HEK293 (cell line): ENCODE results near the gene TOM1L2.

Experiments used
- CTCF ChIA-PET: fragments of 350-600 bp; formaldehyde crosslinking; extraction: SDS; loops from one replicate; lab custom pipeline; 2021; ENCODE audit warnings: antibody characterized with exemption; lab: Yijun Ruan, JAX
- POLR2A ChIA-PET: fragments of 300-600 bp; formaldehyde crosslinking; extraction: SDS; loops from one replicate; lab custom pipeline; 2020; ENCODE audit warnings: antibody characterized with exemption, inconsistent platforms; lab: Yijun Ruan, JAX
- H3K27ac ChIP-seq: fragments of 200-500 bp; sonication (Bioruptor generic); 2 replicates; pipeline ENCODE4 v1.5.1; 2014; ENCODE audit warnings: low read depth, low read length, control low read depth, inconsistent platforms; ENCODE audit errors: extremely low read depth
- H3K36me3 ChIP-seq, 2 experiments: fragments of 200-500 bp in 1 of 2; sonication (Bioruptor generic) in 1 of 2; 1 replicate in 1 of 2; 2 replicates in 1 of 2; pipeline ENCODE4 v1.5.1; 2014 to 2017; ENCODE audit warnings: inconsistent platforms in 2 of 2, low read length in 2 of 2; ENCODE audit not compliant: control insufficient read depth in 2 of 2, insufficient read depth in 1 of 2
- H3K4me1 ChIP-seq: fragments of 200-500 bp; sonication (Bioruptor generic); 2 replicates; pipeline ENCODE4 v1.5.1; 2014; ENCODE audit warnings: mild to moderate bottlenecking, low read length, inconsistent platforms; ENCODE audit not compliant: control insufficient read depth, insufficient read depth
- H3K4me3 ChIP-seq: 2 replicates; pipeline ENCODE4 v1.5.1; 2011; ENCODE audit warnings: low read depth, mild to moderate bottlenecking, control low read depth, low read length, moderate library complexity
- H3K9me3 ChIP-seq: fragments of 200-500 bp; sonication (Bioruptor generic); 2 replicates; pipeline ENCODE4 v1.5.1; 2014; ENCODE audit warnings: low read depth, low read length, inconsistent platforms; ENCODE audit not compliant: control insufficient read depth, insufficient read depth
- EGR2 ChIP-seq: fragments of 450-650 bp; formaldehyde crosslinking; IDR thresholded peaks from 2 replicates; pipeline ENCODE4 v1.5.1; 2016; ENCODE audit warnings: low read depth, missing biosample characterization, missing genetic modification characterization
- GFI1B ChIP-seq: fragments of 450-650 bp; formaldehyde crosslinking; IDR thresholded peaks from 2 replicates; pipeline ENCODE4 v1.5.1; 2016; ENCODE audit warnings: missing biosample characterization, missing genetic modification characterization
- GLIS1 ChIP-seq: fragments of 450-650 bp; formaldehyde crosslinking; IDR thresholded peaks from 2 replicates; pipeline ENCODE4 v1.5.1; 2016; ENCODE audit warnings: missing biosample characterization, missing genetic modification characterization
- KLF9 ChIP-seq: fragments of 450-650 bp; formaldehyde crosslinking; IDR thresholded peaks from 2 replicates; pipeline ENCODE4 v1.5.1; 2016; ENCODE audit warnings: missing biosample characterization, missing genetic modification characterization, low read depth
- PRDM1 ChIP-seq: fragments of 450-650 bp; formaldehyde crosslinking; IDR thresholded peaks from 2 replicates; pipeline ENCODE4; 2016; ENCODE audit warnings: missing biosample characterization, missing genetic modification characterization
- RBAK ChIP-seq: fragments of 450-650 bp; formaldehyde crosslinking; IDR thresholded peaks from 2 replicates; pipeline ENCODE4 v1.5.1; 2016; ENCODE audit warnings: missing biosample characterization, missing genetic modification characterization
- SETDB1 ChIP-seq: IDR thresholded peaks from one replicate; pipeline ENCODE4 v1.6.1; 2017; ENCODE audit warnings: mild to moderate bottlenecking, low read length, moderate library complexity, mixed read lengths; ENCODE audit not compliant: insufficient read length
- SP2 ChIP-seq: fragments of 450-650 bp; formaldehyde crosslinking; IDR thresholded peaks from 2 replicates; pipeline ENCODE4 v1.5.1; 2016; ENCODE audit warnings: missing biosample characterization, missing genetic modification characterization
- SP3 ChIP-seq: fragments of 450-650 bp; formaldehyde crosslinking; IDR thresholded peaks from 2 replicates; pipeline ENCODE4 v1.5.1; 2016; ENCODE audit warnings: missing biosample characterization, missing genetic modification characterization
- TCF7L2 ChIP-seq: IDR thresholded peaks from 2 replicates; pipeline ENCODE4 v1.6.1; 2011; ENCODE audit warnings: low read depth, mild to moderate bottlenecking, inconsistent platforms, low read length, moderate library complexity, borderline replicate concordance
- WT1 ChIP-seq: fragments of 450-650 bp; formaldehyde crosslinking; IDR thresholded peaks from 2 replicates; pipeline ENCODE4 v1.5.1; 2016; ENCODE audit warnings: missing biosample characterization, missing genetic modification characterization
- YY1 ChIP-seq: fragments of 450-650 bp; formaldehyde crosslinking; IDR thresholded peaks from 2 replicates; pipeline ENCODE4 v1.5.1; 2018; ENCODE audit warnings: missing biosample characterization, missing genetic modification characterization
- ZBTB21 ChIP-seq: fragments of 450-650 bp; formaldehyde crosslinking; IDR thresholded peaks from 2 replicates; pipeline ENCODE4 v1.5.1; 2017; ENCODE audit warnings: missing biosample characterization, missing genetic modification characterization
- ZBTB6 ChIP-seq: fragments of 450-650 bp; formaldehyde crosslinking; IDR thresholded peaks from 2 replicates; pipeline ENCODE4 v1.5.1; 2017; ENCODE audit warnings: missing biosample characterization, missing genetic modification characterization
- ZFHX2 ChIP-seq: fragments of 450-650 bp; formaldehyde crosslinking; conservative IDR thresholded peaks from 2 replicates; pipeline ENCODE4 v1.5.1; 2016; ENCODE audit warnings: missing biosample characterization, missing genetic modification characterization
- ZIC2 ChIP-seq: fragments of 450-650 bp; formaldehyde crosslinking; IDR thresholded peaks from 2 replicates; pipeline ENCODE4 v1.5.1; 2016; ENCODE audit warnings: missing biosample characterization, missing genetic modification characterization
- ZNF112 ChIP-seq: fragments of 450-650 bp; formaldehyde crosslinking; IDR thresholded peaks from 2 replicates; pipeline ENCODE4 v1.5.0; 2017; ENCODE audit warnings: missing biosample characterization, missing genetic modification characterization
- ZNF140 ChIP-seq: fragments of 450-650 bp; formaldehyde crosslinking; IDR thresholded peaks from 2 replicates; pipeline ENCODE4 v1.5.1; 2016; ENCODE audit warnings: missing biosample characterization, missing genetic modification characterization
- ZNF16 ChIP-seq: fragments of 450-650 bp; formaldehyde crosslinking; IDR thresholded peaks from 2 replicates; pipeline ENCODE4 v1.5.1; 2016; ENCODE audit warnings: low read depth, missing biosample characterization, missing genetic modification characterization
- ZNF18 ChIP-seq: fragments of 450-650 bp; formaldehyde crosslinking; IDR thresholded peaks from 2 replicates; pipeline ENCODE4 v1.5.1; 2016; ENCODE audit warnings: missing biosample characterization, missing genetic modification characterization
- ZNF24 ChIP-seq: fragments of 450-650 bp; formaldehyde crosslinking; IDR thresholded peaks from 2 replicates; pipeline ENCODE4 v1.5.1; 2016; ENCODE audit warnings: missing biosample characterization, missing genetic modification characterization
- ZNF274 ChIP-seq, 2 experiments: fragments of 200-500 bp in 1 of 2; fragments of 450-650 bp in 1 of 2; sonication (Bioruptor generic) in 1 of 2; formaldehyde crosslinking in 1 of 2; IDR thresholded peaks; 2 replicates each; pipeline versions ENCODE4 v1.5.1 to v1.6.1; 2014 to 2016; ENCODE audit warnings: borderline replicate concordance in 1 of 2, inconsistent platforms in 1 of 2, low read length in 1 of 2, missing biosample characterization in 1 of 2, missing genetic modification characterization in 1 of 2
- ZNF311 ChIP-seq: fragments of 450-650 bp; formaldehyde crosslinking; IDR thresholded peaks from 2 replicates; pipeline ENCODE4 v1.5.1; 2017; ENCODE audit warnings: missing biosample characterization, missing genetic modification characterization, borderline replicate concordance
- ZNF37A ChIP-seq: fragments of 450-650 bp; IDR thresholded peaks from 2 replicates; pipeline ENCODE4 v1.5.1; 2018; ENCODE audit warnings: missing biosample characterization, missing genetic modification characterization
- ZNF391 ChIP-seq: fragments of 450-650 bp; formaldehyde crosslinking; IDR thresholded peaks from 2 replicates; pipeline ENCODE4 v1.5.1; 2016; ENCODE audit warnings: low read depth, missing biosample characterization, missing genetic modification characterization, borderline replicate concordance
- ZNF398 ChIP-seq: fragments of 450-650 bp; formaldehyde crosslinking; IDR thresholded peaks from 2 replicates; pipeline ENCODE4 v1.5.1; 2017; ENCODE audit warnings: missing biosample characterization, missing genetic modification characterization
- ZNF404 ChIP-seq: fragments of 450-650 bp; formaldehyde crosslinking; IDR thresholded peaks from 2 replicates; pipeline ENCODE4 v1.5.1; 2017; ENCODE audit warnings: missing biosample characterization, missing genetic modification characterization
- ZNF600 ChIP-seq: fragments of 450-650 bp; formaldehyde crosslinking; IDR thresholded peaks from 2 replicates; pipeline ENCODE4 v1.5.1; 2016; ENCODE audit warnings: missing biosample characterization, missing genetic modification characterization
- ZNF629 ChIP-seq: fragments of 450-650 bp; formaldehyde crosslinking; IDR thresholded peaks from 2 replicates; pipeline ENCODE4 v1.5.1; 2017; ENCODE audit warnings: missing biosample characterization, missing genetic modification characterization
- ZNF776 ChIP-seq: fragments of 450-650 bp; formaldehyde crosslinking; IDR thresholded peaks from 2 replicates; pipeline ENCODE4 v1.5.0; 2017; ENCODE audit warnings: missing biosample characterization, missing genetic modification characterization, borderline replicate concordance
- TF ChIP-seq, protein P1 (sequence below): fragments of 450-650 bp; formaldehyde crosslinking; IDR thresholded peaks from 2 replicates; pipeline ENCODE4 v1.5.1; 2016; ENCODE audit warnings: missing biosample characterization, missing genetic modification characterization

Gene TOM1L2

DNA sequence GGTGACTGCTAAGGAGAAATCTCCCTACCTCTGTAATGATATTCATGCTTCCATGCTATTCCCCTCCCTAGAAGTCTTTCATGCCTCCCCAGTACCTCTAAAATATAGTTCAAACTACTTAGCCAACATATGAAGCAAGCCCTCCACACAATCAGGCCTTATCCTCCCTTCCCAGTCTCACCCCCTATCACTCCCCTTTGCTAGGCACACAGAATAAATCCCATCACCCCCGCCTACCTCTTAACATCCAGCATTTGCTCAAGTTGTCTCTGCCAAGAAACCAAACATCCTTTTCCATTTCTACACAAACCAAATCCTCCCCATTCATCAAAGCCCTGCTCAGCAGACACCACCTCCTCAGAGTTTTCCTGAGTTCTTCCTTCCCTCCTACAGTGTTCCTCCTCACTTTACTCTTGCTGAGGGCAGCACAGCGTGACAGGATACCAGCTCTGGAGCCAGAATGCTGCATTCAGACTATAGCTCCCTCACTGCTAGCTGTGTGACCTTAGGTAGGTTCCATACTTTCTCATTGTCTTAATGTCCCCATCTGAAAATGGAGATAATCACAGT, 7.0 kb downstream of the TOM1L2 start:
- Histone ChIP-seq H3K36me3 (no peaks in the 10 kb centered on the region; a peak in 1 of 3 replicates), H3K4me3 (no peak overlapping the region), H3K4me1 (peaks cover 13% of the 10 kb centered on the region), H3K9me3 (no peaks in the 10 kb centered on the region), H3K27ac (no peak overlapping the region)
- CTCF ChIA-PET: interaction anchor here (0.7 kb wide), 1 partner anchor 9 kb away, joined by 3 read pairs; no protein-coding TSS in a partner anchor
- TF ChIP-seq ZNF404 (tag by site-specific recombination) (no peak), EGR2 (tag by site-specific recombination) (no peak; the same call in 1 of the 2 replicates), ZIC2 (tag by site-specific recombination) (peak; percentile 8; the same call in 1 of the 2 replicates), ZNF24 (tag by site-specific recombination) (no peak), WT1 (tag by site-specific recombination) (peak; percentile 94), ZBTB21 (no peak), ZNF16 (tag by site-specific recombination) (no peak), GLIS1 (tag by site-specific recombination) (peak; percentile 59; the same call in 1 of the 2 replicates), GFI1B (tag by site-specific recombination) (no peak), SP2 (no peak), ZNF311 (tag by site-specific recombination) (no peak), ZNF37A (tag by site-specific recombination) (no peak), PRDM1 (no peak), ZNF274 (IDR thresholded peaks at IDR 0.05; ENCODE audit: low read length) (no peak), ZNF274 (tag by site-specific recombination; IDR thresholded peaks at IDR 0.05; ENCODE audit: borderline replicate concordance) (no peak), ZNF112 (tag by site-specific recombination) (no peak), KLF9 (tag by site-specific recombination) (no peak), SETDB1 (no peak), ZNF600 (tag by site-specific recombination) (peak; percentile 44), ZFHX2 (0 out of 2 replicates have a peak, but pooled peaks have one; percentile 23), ZNF776 (tag by site-specific recombination) (no peak), RBAK (tag by site-specific recombination) (no peak), ZNF629 (tag by site-specific recombination) (no peak), ZNF140 (tag by site-specific recombination) (no peak), SP3 (no peak)
- TF ChIP-seq, protein P1, sequence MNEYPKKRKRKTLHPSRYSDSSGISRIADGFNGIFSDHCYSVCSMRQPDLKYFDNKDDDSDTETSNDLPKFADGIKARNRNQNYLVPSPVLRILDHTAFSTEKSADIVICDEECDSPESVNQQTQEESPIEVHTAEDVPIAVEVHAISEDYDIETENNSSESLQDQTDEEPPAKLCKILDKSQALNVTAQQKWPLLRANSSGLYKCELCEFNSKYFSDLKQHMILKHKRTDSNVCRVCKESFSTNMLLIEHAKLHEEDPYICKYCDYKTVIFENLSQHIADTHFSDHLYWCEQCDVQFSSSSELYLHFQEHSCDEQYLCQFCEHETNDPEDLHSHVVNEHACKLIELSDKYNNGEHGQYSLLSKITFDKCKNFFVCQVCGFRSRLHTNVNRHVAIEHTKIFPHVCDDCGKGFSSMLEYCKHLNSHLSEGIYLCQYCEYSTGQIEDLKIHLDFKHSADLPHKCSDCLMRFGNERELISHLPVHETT (tag by site-specific recombination): no peak
- POLR2A ChIA-PET: no interaction called here

DNA sequence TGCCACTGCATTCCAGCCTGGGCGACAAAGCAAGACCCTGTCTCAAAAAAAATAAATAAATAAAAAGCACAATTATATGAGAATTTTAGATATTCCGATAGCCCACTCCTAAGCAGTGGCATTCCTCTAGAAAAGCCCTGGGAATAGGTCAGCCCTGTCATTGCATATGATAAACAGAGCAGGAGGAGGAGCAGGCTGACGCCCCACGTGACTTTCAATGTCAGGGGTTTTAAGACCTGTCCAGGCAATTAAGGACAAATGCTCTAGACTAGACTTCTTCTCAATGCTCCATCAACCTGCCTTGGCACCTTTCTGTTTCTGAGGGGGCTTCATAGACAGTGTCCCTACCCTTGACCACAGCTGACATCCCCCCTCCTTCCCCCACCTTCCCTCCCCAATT, 7.5 kb downstream of the TOM1L2 start:
- no peaks in the 10 kb centered on the region for H3K9me3 ChIP-seq
- POLR2A ChIA-PET: no interaction called here
- H3K4me3 ChIP-seq: no peak overlapping the region
- H3K36me3 ChIP-seq: no peaks in the 10 kb centered on the region; a peak in 1 of 3 replicates
- no peak for TF ChIP-seq TCF7L2
- TF ChIP-seq ZNF398: peak; percentile 45; the same call in 1 of the 2 replicates
- TF ChIP-seq ZNF391 (tag by site-specific recombination): no peak
- TF ChIP-seq ZBTB6: no peak
- TF ChIP-seq YY1: no peak
- no peak for TF ChIP-seq ZNF18 (tag by site-specific recombination)
- no peak overlapping the region for H3K27ac ChIP-seq
- CTCF ChIA-PET: interaction anchor here (0.7 kb wide), 1 partner anchor 9 kb away, joined by 3 read pairs; no protein-coding TSS in a partner anchor
- H3K4me1 ChIP-seq: peaks cover 18% of the 10 kb centered on the region
